ENCODE measurements around the gene FABP6. TPM values are rescaled to one million over a fixed set of nuclear protein-coding genes. Genes with fewer than 3 reads are reported as not detected.

The FABP6 gene
- total and polyA plus RNA-seq, 2 donors from 2014 or later: not detected

GRCh38 chr5:160262151-160263074, 33.1 kb downstream of the FABP6 start:
- Histone ChIP-seq H3K4me1 (ENCODE audit: control insufficient read depth in 2 of 3, insufficient read depth in 2 of 3, low read depth in 1 of 3, low read length in 3 of 3) (peaks cover 13 to 21% (median 14%) of the 10 kb centered on the region in 3 donors), H3K9ac (ENCODE audit: low read length in 3 of 3) (no peak overlapping the region), H3K27ac (ENCODE audit: low read depth in 2 of 2, low read length in 2 of 2) (no peak overlapping the region), H3K36me3 (ENCODE audit: control insufficient read depth in 2 of 3, insufficient read depth in 3 of 3, low read length in 3 of 3) (no peaks in the 10 kb centered on the region), H3K9me3 (ENCODE audit: control insufficient read depth in 2 of 3, insufficient read depth in 1 of 3, low read length in 3 of 3) (no peaks in the 10 kb centered on the region), H3K4me3 (ENCODE audit: low read length in 3 of 3) (no peak overlapping the region), H3K27me3 (ENCODE audit: control insufficient read depth, insufficient read depth, low read length) (no peaks in the 10 kb centered on the region)
- intact Hi-C loops (cut with DNase I): no loop called here
- DNase-seq (peak in 3 of 5 donors; percentile 28 to 58 (median 50)), FAIRE-seq (no peak)
- TF ChIP-seq CTCF (IDR thresholded peaks at IDR 0.05; ENCODE audit: borderline replicate concordance, extremely low read depth, insufficient read depth): no peak

- intact Hi-C loops (cut with DNase I): no loop called here
- Histone ChIP-seq H3K4me1 (ENCODE audit: control insufficient read depth in 2 of 3, insufficient read depth in 2 of 3, low read depth in 1 of 3, low read length in 3 of 3) (peaks cover 13 to 21% (median 15%) of the 10 kb centered on the region in 3 donors), H3K9me3 (ENCODE audit: control insufficient read depth in 2 of 3, insufficient read depth in 1 of 3, low read length in 3 of 3) (no peaks in the 10 kb centered on the region), H3K9ac (ENCODE audit: low read length in 3 of 3) (no peak overlapping the region), H3K4me3 (ENCODE audit: low read length in 3 of 3) (no peak overlapping the region), H3K27ac (ENCODE audit: low read depth in 2 of 2, low read length in 2 of 2) (peak overlapping the region in 1 of 2 donors; percentile 5), H3K27me3 (ENCODE audit: control insufficient read depth, insufficient read depth, low read length) (no peaks in the 10 kb centered on the region), H3K36me3 (ENCODE audit: control insufficient read depth in 2 of 3, insufficient read depth in 3 of 3, low read length in 3 of 3) (no peaks in the 10 kb centered on the region)
- FAIRE-seq (no peak), DNase-seq (peak in 3 of 5 donors; percentile 33 to 81 (median 68))
- no peak for TF ChIP-seq CTCF (IDR thresholded peaks at IDR 0.05; ENCODE audit: borderline replicate concordance, extremely low read depth, insufficient read depth)
These were observed 34.1 kb downstream of the FABP6 start for GRCh38 chr5:160263326-160263855.

GRCh38 chr5:160266044-160266443, 36.7 kb downstream of the FABP6 start:
- Histone ChIP-seq H3K9ac (ENCODE audit: low read length in 3 of 3) (no peak overlapping the region), H3K36me3 (ENCODE audit: control insufficient read depth in 2 of 3, insufficient read depth in 3 of 3, low read length in 3 of 3) (no peaks in the 10 kb centered on the region), H3K4me1 (ENCODE audit: control insufficient read depth in 2 of 3, insufficient read depth in 2 of 3, low read depth in 1 of 3, low read length in 3 of 3) (peaks cover 16 to 26% (median 24%) of the 10 kb centered on the region in 3 donors), H3K4me3 (ENCODE audit: low read length in 3 of 3) (no peak overlapping the region), H3K27me3 (ENCODE audit: control insufficient read depth, insufficient read depth, low read length) (no peaks in the 10 kb centered on the region), H3K9me3 (ENCODE audit: control insufficient read depth in 2 of 3, insufficient read depth in 1 of 3, low read length in 3 of 3) (no peaks in the 10 kb centered on the region), H3K27ac (ENCODE audit: low read depth in 2 of 2, low read length in 2 of 2) (no peak overlapping the region)
- DNase-seq: no peak
- FAIRE-seq: no peak
- intact Hi-C loops (cut with DNase I): no loop called here
- TF ChIP-seq CTCF (IDR thresholded peaks at IDR 0.05; ENCODE audit: borderline replicate concordance, extremely low read depth, insufficient read depth): no peak
